OCI-LY7 (cell line): ENCODE data around the gene PRR16. TPM values are rescaled to one million over a fixed set of nuclear protein-coding genes. Genes with fewer than 3 reads are reported as not detected.

Source experiments
- BruUV-seq: library from RNA; stranded (reverse); fragments of 400-500 nt; replicated peaks from 2 replicates; lab custom pipeline; 2021; lab: Mats Ljungman, UMichigan
- CTCF ChIA-PET: fragments of 300-600 bp; sonication (Branson Sonifier 250); formaldehyde crosslinking; loops from one replicate; lab custom pipeline; 2022; ENCODE audit warnings: antibody characterized with exemption; ENCODE audit not compliant: unreplicated experiment; lab: Charles Lee
- POLR2A ChIA-PET: fragments of 300-600 bp; sonication (Branson Sonifier 250); formaldehyde crosslinking; loops from one replicate; lab custom pipeline; 2022; ENCODE audit warnings: antibody characterized with exemption; lab: Charles Lee
- DNase-seq: peaks from one replicate; pipeline ENCODE4 v3.0.0-alpha.2; 2015; ENCODE audit warnings: low spot score
- H2AFZ ChIP-seq: fragments of 200-600 bp; sonication (generic), shearing (Covaris generic); 2 replicates; pipeline ENCODE4 v1.6.1; 2014; ENCODE audit warnings: mild to moderate bottlenecking, antibody characterized with exemption, low read length, moderate library complexity
- H3K27ac ChIP-seq: fragments of 200-600 bp; sonication (generic); 2 replicates; pipeline ENCODE4 v1.5.1; 2014; ENCODE audit warnings: mixed run types, low read depth, mild to moderate bottlenecking, moderate library complexity, low read length, inconsistent platforms; ENCODE audit not compliant: poor library complexity, severe bottlenecking
- H3K36me3 ChIP-seq: fragments of 200-600 bp; sonication (generic); 2 replicates; pipeline ENCODE4 v1.6.1; 2014; ENCODE audit warnings: mild to moderate bottlenecking, antibody characterized with exemption, low read length, moderate library complexity, mixed read lengths; ENCODE audit not compliant: insufficient read depth
- H3K4me1 ChIP-seq: fragments of 200-600 bp; sonication (generic); 2 replicates; pipeline ENCODE4 v1.5.1; 2014; ENCODE audit warnings: mild to moderate bottlenecking, low read length; ENCODE audit not compliant: insufficient read depth, poor library complexity, severe bottlenecking
- H3K4me2 ChIP-seq: fragments of 200-600 bp; sonication (generic); 2 replicates; pipeline ENCODE4 v1.6.1; 2014; ENCODE audit warnings: mild to moderate bottlenecking, low read length
- H3K4me3 ChIP-seq: fragments of 200-600 bp; sonication (generic); 2 replicates; pipeline ENCODE4 v1.5.1; 2014; ENCODE audit warnings: mild to moderate bottlenecking, low read depth, low read length; ENCODE audit not compliant: poor library complexity, severe bottlenecking
- H3K79me2 ChIP-seq: fragments of 200-600 bp; sonication (generic); 2 replicates; pipeline ENCODE4 v1.6.1; 2016; ENCODE audit warnings: low read depth, mild to moderate bottlenecking, low read length, moderate library complexity, mixed read lengths; ENCODE audit not compliant: insufficient read depth
- H3K9me2 ChIP-seq: fragments of 200-600 bp; sonication (generic); 2 replicates; pipeline ENCODE4 v1.6.1; 2016; ENCODE audit warnings: mild to moderate bottlenecking, low read length, mixed read lengths; ENCODE audit not compliant: insufficient read depth
- H3K9me3 ChIP-seq: fragments of 200-600 bp; sonication (generic); 2 replicates; pipeline ENCODE4 v1.6.1; 2014; ENCODE audit warnings: mild to moderate bottlenecking, mixed run types, low read length, mixed read lengths
- H4K20me1 ChIP-seq: fragments of 200-600 bp; sonication (generic); 2 replicates; pipeline ENCODE4 v1.6.1; 2014; ENCODE audit warnings: mild to moderate bottlenecking, antibody characterized with exemption, low read length, moderate library complexity, mixed read lengths; ENCODE audit not compliant: insufficient read depth
- EZH2phosphoT487 ChIP-seq: fragments of 200-600 bp; sonication (generic); IDR thresholded peaks from 2 replicates; pipeline ENCODE4 v1.6.1; 2018; ENCODE audit warnings: low read depth, borderline replicate concordance, mild to moderate bottlenecking, mixed run types, antibody characterized with exemption, low read length, moderate library complexity, mixed read lengths
- intact Hi-C: fragments of 100-400 bp; cut with micrococcal nuclease; formaldehyde crosslinking; loops from one replicate; pipeline ENCODE4 v1.10.0; 2022; ENCODE audit not compliant: unreplicated experiment
- total RNA-seq, 2 experiments: library from RNA; depleted of rRNA in 1 of 2; stranded (reverse); fragments of >200 nt in 1 of 2; shearing (Covaris generic) in 1 of 2; gene quantifications; 2 replicates each; pipeline ENCODE4 v1.2.3, GENCODE V29; 2014 to 2022
- TF ChIP-seq, protein P1 (sequence below): fragments of 200-600 bp; sonication (generic); conservative IDR thresholded peaks from 2 replicates; pipeline ENCODE4 v1.5.1; 2014; ENCODE audit warnings: mild to moderate bottlenecking, antibody characterized with exemption, low read length, moderate library complexity, mixed read lengths

Gene PRR16
- total RNA-seq, 2 experiments from 2014 or later = not detected

DNA sequence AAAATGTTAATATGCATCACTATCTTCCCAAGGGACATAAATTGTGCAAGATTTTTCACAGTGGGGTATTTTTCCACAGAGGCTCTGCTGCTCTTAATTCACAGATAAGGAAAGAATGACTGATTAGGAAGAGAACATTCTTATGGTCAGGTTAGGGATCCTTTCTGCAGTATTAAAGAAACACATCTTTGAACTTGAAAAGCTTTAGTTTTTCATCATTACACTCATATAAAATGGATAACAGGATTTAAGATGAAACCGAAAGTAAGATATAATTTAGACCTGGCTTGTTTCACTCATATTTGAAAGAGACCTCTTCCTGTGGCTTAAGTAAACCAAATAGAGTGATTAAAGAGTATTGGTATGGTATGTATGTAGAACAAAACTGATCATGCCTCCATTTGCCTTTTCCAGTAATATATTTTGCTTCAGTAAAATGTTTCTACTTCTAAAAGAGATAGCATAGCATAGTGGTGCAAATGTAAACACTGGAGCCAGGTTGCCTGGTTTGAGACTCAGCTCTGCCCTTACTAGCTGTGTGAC lies 160.0 kb downstream of the PRR16 start:
- no peak for DNase-seq
- no peaks in the 10 kb centered on the region for H3K9me3 ChIP-seq
- no peak overlapping the region for H3K4me2 ChIP-seq
- no peak overlapping the region for H3K4me3 ChIP-seq
- no peaks in the 10 kb centered on the region for H4K20me1 ChIP-seq
- no TSS peak for BruUV-seq
- intact Hi-C loops = no loop called here
- ChIA-PET POLR2A (no interaction called here), CTCF (no interaction called here)
- no peaks in the 10 kb centered on the region for H3K9me2 ChIP-seq
- H3K36me3 ChIP-seq = no peaks in the 10 kb centered on the region
- TF ChIP-seq, protein P1, sequence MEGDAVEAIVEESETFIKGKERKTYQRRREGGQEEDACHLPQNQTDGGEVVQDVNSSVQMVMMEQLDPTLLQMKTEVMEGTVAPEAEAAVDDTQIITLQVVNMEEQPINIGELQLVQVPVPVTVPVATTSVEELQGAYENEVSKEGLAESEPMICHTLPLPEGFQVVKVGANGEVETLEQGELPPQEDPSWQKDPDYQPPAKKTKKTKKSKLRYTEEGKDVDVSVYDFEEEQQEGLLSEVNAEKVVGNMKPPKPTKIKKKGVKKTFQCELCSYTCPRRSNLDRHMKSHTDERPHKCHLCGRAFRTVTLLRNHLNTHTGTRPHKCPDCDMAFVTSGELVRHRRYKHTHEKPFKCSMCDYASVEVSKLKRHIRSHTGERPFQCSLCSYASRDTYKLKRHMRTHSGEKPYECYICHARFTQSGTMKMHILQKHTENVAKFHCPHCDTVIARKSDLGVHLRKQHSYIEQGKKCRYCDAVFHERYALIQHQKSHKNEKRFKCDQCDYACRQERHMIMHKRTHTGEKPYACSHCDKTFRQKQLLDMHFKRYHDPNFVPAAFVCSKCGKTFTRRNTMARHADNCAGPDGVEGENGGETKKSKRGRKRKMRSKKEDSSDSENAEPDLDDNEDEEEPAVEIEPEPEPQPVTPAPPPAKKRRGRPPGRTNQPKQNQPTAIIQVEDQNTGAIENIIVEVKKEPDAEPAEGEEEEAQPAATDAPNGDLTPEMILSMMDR = no peak
- no peak for TF ChIP-seq EZH2phosphoT487
- no peak overlapping the region for H2AFZ ChIP-seq
- no peaks in the 10 kb centered on the region for H3K4me1 ChIP-seq
- H3K27ac ChIP-seq = no peak overlapping the region
- H3K79me2 ChIP-seq = no peaks in the 10 kb centered on the region

DNA sequence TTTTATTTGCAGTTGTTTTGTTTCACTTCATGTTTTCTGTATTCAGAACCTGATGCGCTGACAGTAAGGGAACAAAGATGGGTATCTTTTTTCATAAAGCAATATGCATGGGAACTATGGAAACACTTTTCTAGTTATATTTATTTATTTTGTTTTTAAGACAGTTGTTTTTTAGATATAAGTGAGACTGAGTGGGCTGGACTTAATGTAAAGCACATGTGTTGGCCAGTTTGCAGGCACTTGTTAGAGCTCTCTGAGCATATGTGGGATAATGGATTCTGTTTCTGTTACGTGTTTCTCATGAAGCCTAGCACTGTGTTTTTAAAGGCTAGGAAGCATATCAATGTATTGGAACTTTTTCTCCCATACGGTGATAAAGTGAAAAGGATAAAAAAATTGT lies 164.1 kb downstream of the PRR16 start:
- intact Hi-C loops = no loop called here
- CTCF ChIA-PET = interaction anchor here (0.5 kb wide), 1 partner anchor 17 kb away, joined by 4 read pairs; no protein-coding TSS in a partner anchor
- Histone ChIP-seq H3K36me3 (no peaks in the 10 kb centered on the region), H3K9me2 (no peaks in the 10 kb centered on the region), H3K79me2 (no peaks in the 10 kb centered on the region), H3K4me1 (no peaks in the 10 kb centered on the region), H3K4me3 (no peak overlapping the region), H4K20me1 (no peaks in the 10 kb centered on the region), H3K27ac (no peak overlapping the region), H3K4me2 (no peak overlapping the region), H2AFZ (no peak overlapping the region), H3K9me3 (no peaks in the 10 kb centered on the region)
- TF ChIP-seq, protein P1 = no peak
- TF ChIP-seq EZH2phosphoT487 = no peak
- POLR2A ChIA-PET = interaction anchor here (0.7 kb wide), 1 partner anchor 237 kb away, joined by 3 read pairs; no protein-coding TSS in a partner anchor
- no peak for DNase-seq
- BruUV-seq = no TSS peak

DNA sequence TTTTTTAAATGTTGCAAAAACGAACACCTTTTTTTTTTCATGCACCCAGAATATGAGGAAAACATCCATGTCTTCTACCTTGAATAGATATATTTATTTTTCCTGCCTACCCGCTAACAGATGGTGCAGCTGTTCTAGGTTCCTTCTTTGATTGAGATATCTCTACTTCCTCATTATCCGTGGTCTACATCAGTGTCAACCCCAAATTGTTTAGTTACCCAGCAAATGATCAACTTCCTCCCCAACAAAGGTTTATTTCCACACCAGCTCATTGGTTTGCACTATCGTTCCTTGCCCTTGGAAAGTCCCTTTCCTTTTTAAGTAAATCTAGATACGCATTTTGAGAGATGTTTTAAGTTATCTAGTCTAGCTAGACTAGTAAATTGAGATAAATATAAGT lies 166.4 kb downstream of the PRR16 start:
- no peaks in the 10 kb centered on the region for H4K20me1 ChIP-seq
- intact Hi-C loops = no loop called here
- H3K4me2 ChIP-seq = no peak overlapping the region
- H2AFZ ChIP-seq = no peak overlapping the region
- no peaks in the 10 kb centered on the region for H3K36me3 ChIP-seq
- no peaks in the 10 kb centered on the region for H3K9me2 ChIP-seq
- H3K4me1 ChIP-seq = no peaks in the 10 kb centered on the region
- CTCF ChIA-PET = interaction anchor here (0.6 kb wide), 1 partner anchor 41 kb away, joined by 3 read pairs; no protein-coding TSS in a partner anchor
- POLR2A ChIA-PET = interaction anchor here (0.7 kb wide), 1 partner anchor 11 kb away, joined by 3 read pairs; no protein-coding TSS in a partner anchor
- no peaks in the 10 kb centered on the region for H3K9me3 ChIP-seq
- no peak overlapping the region for H3K27ac ChIP-seq
- DNase-seq = no peak
- no peak overlapping the region for H3K4me3 ChIP-seq
- no peaks in the 10 kb centered on the region for H3K79me2 ChIP-seq
- BruUV-seq = no TSS peak
- TF ChIP-seq EZH2phosphoT487 = no peak
- TF ChIP-seq, protein P1 = no peak
